ENCODE data around the gene GLCCI1. TPM values are rescaled to one million over a fixed set of nuclear protein-coding genes. Genes with fewer than 3 reads are reported as not detected.

The GLCCI1 gene
- total and polyA plus RNA-seq, 2 of the 13 experiments (the other 11 are each of a cell fraction or from before 2014, with no cell fraction given): 1.3 to 1.7 TPM

DNA sequence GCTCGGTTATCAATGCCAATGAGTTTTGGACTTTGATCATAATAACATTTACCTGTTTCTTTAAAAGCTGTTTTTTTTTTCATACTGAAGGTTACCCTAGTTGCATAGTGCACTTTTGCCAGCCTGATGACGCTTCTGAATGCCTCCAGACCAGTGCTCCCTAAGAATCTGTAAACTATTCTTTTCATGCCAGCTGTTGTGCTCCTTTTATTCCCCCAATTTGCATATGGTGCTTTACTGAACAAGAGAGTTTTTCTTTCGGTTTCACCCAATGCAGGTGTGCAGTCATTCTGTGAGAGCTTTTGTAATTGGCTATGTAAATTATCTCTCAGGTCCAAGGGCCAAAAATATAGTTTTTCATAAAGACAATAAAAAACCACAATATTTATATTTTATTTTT is 48.1 kb upstream of the GLCCI1 start:
- H3K27ac ChIP-seq (ENCODE audit: extremely low read length, insufficient read depth, low read length): no peak overlapping the region
- DNase-seq (ENCODE audit: low spot score): no peak
- H3K79me2 ChIP-seq (ENCODE audit: insufficient read depth, low read length): no peaks in the 10 kb centered on the region
- no peak overlapping the region for H3K4me2 ChIP-seq (ENCODE audit: low read depth, low read length)
- WGBS (ENCODE audit: low lambda C conversion rate): 48% methylated on average over 3 of the region's 3 CpGs
- intact Hi-C loops (cut with micrococcal nuclease; ENCODE audit: unreplicated experiment) (no loop called here), in situ Hi-C loops (cut with HindIII; ENCODE audit: extremely low pct_ligation_motif_present, low pct_unique_long_range_greater_than_20kb) (no loop called here)
- no peak for FAIRE-seq
- H3K4me1 ChIP-seq (ENCODE audit: insufficient read depth, low read length): peaks cover 22% of the 10 kb centered on the region
- TF ChIP-seq SNRNP70 (IDR thresholded peaks at IDR 0.05; ENCODE audit: low read depth, low read length) (no peak), KDM4B (CRISPR knock-in tag; IDR thresholded peaks at IDR 0.05) (no peak), NCOR1 (IDR thresholded peaks at IDR 0.05; ENCODE audit: borderline replicate concordance, low read length) (no peak), MAZ (IDR thresholded peaks at IDR 0.05; ENCODE audit: borderline replicate concordance, low read depth, low read length) (no peak), MAZ (CRISPR knock-in tag; IDR thresholded peaks at IDR 0.05; ENCODE audit: low read depth) (no peak)
- no peaks in the 10 kb centered on the region for H3K36me3 ChIP-seq (replicated peaks in 1 of 2; ENCODE audit: control insufficient read depth in 1 of 2, insufficient read depth in 2 of 2, low read length in 2 of 2)
- no peak overlapping the region for H3K9ac ChIP-seq (ENCODE audit: insufficient read depth, low read depth, low read length)
- no peak overlapping the region for H3K4me3 ChIP-seq (replicated peaks in 1 of 3; ENCODE audit: insufficient read depth in 1 of 3, low read depth in 2 of 3, low read length in 3 of 3)
- POLR2A ChIA-PET: no interaction called here
- no peak overlapping the region for H2AFZ ChIP-seq (ENCODE audit: low read length)
- CTCF ChIA-PET (ENCODE audit: low intra/inter-chr PET ratio, low total read pairs): no interaction called here
- no TSS peak for BruUV-seq (replicated peaks)
- no peaks in the 10 kb centered on the region for H3K27me3 ChIP-seq (ENCODE audit: control insufficient read depth in 1 of 2, insufficient read depth in 2 of 2, low read length in 2 of 2)
- H3K9me3 ChIP-seq (ENCODE audit: low read length): no peaks in the 10 kb centered on the region
- no peaks in the 10 kb centered on the region for H4K20me1 ChIP-seq (ENCODE audit: insufficient read depth, low read length)
- ATAC-seq: no peak

DNA sequence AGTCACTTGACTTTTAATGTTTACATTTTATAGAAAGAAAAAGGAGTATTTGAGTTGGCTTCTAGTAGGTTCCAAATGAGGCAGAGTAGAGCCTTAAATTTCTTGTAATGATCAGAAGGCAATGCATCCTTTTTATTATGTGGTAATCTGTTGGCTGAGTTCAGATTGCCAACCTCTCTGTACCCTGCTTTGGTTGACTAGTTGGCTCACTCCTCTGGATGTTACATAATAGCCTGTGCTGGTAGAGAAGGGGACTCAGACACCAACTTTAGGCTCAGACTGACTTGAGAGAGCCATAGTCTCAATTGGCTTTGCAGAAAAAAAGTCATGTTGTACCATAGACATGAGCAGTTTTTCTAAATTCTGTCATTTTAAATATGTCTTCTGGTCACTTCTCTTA is 46.8 kb upstream of the GLCCI1 start:
- H4K20me1 ChIP-seq (ENCODE audit: insufficient read depth, low read length): no peaks in the 10 kb centered on the region
- intact Hi-C loops (cut with micrococcal nuclease; ENCODE audit: unreplicated experiment) (no loop called here), in situ Hi-C loops (cut with HindIII; ENCODE audit: extremely low pct_ligation_motif_present, low pct_unique_long_range_greater_than_20kb) (no loop called here)
- DNase-seq (ENCODE audit: low spot score) (no peak), ATAC-seq (no peak), FAIRE-seq (no peak)
- no peaks in the 10 kb centered on the region for H3K9me3 ChIP-seq (ENCODE audit: low read length)
- H3K79me2 ChIP-seq (ENCODE audit: insufficient read depth, low read length): no peaks in the 10 kb centered on the region
- no peak for TF ChIP-seq CEBPG (CRISPR knock-in tag; IDR thresholded peaks at IDR 0.05)
- H3K4me2 ChIP-seq (ENCODE audit: low read depth, low read length): no peak overlapping the region
- no peak overlapping the region for H2AFZ ChIP-seq (ENCODE audit: low read length)
- BruUV-seq (replicated peaks): no TSS peak
- peaks cover 22% of the 10 kb centered on the region for H3K4me1 ChIP-seq (ENCODE audit: insufficient read depth, low read length)
- no peak overlapping the region for H3K9ac ChIP-seq (ENCODE audit: insufficient read depth, low read depth, low read length)
- H3K4me3 ChIP-seq (replicated peaks in 1 of 3; ENCODE audit: insufficient read depth in 1 of 3, low read depth in 2 of 3, low read length in 3 of 3): no peak overlapping the region
- no peaks in the 10 kb centered on the region for H3K27me3 ChIP-seq (ENCODE audit: control insufficient read depth in 1 of 2, insufficient read depth in 2 of 2, low read length in 2 of 2)
- H3K36me3 ChIP-seq (replicated peaks in 1 of 2; ENCODE audit: control insufficient read depth in 1 of 2, insufficient read depth in 2 of 2, low read length in 2 of 2): no peaks in the 10 kb centered on the region
- CTCF ChIA-PET (ENCODE audit: low intra/inter-chr PET ratio, low total read pairs): no interaction called here
- H3K27ac ChIP-seq (ENCODE audit: extremely low read length, insufficient read depth, low read length): no peak overlapping the region
- POLR2A ChIA-PET: no interaction called here
